Cerebellar nuclear complex (tissue), 1 donor: ENCODE data around the gene SLC28A1.
"Not testable (repeated sequence)": the region's sequence is repeated elsewhere in the genome, so short reads cannot be mapped to it uniquely, and the experiment has no call there.

Experiments
- DNase-seq, 2 experiments: peaks; one replicate each; lab custom pipeline; 2025; lab: John Stamatoyannopoulos, UW

SLC28A1 gene

GRCh38 chr15:84970843-84971242, 86.4 kb downstream of the SLC28A1 start:
- no peak for DNase-seq

GRCh38 chr15:84973492-84974460, 89.3 kb downstream of the SLC28A1 start:
- DNase-seq: no peak

GRCh38 chr15:84975871-84976351, 91.4 kb downstream of the SLC28A1 start:
- DNase-seq: no peak

- DNase-seq: no peak
These were observed 92.4 kb downstream of the SLC28A1 start for GRCh38 chr15:84976746-84977345.

GRCh38 chr15:84979651-84980050, 95.2 kb downstream of the SLC28A1 start:
- DNase-seq: no peak

- DNase-seq: no peak
These were observed 96.0 kb downstream of the SLC28A1 start for GRCh38 chr15:84980196-84981053.

- DNase-seq: no peak
These were observed 96.7 kb downstream of the SLC28A1 start for GRCh38 chr15:84981054-84981710.

GRCh38 chr15:84981711-84982300, 97.3 kb downstream of the SLC28A1 start, which contains the start of gene PDE8A:
PDE8A (plus strand) TSS chr15:84981856; CDS start chr15:84982163, 307 bp downstream.
- DNase-seq: no peak

- no peak for DNase-seq
These were observed 97.9 kb downstream of the SLC28A1 start for GRCh38 chr15:84982301-84982920.

GRCh38 chr15:84983294-84983693, 98.8 kb downstream of the SLC28A1 start:
- no peak for DNase-seq

- DNase-seq: no peak
These were observed 99.2 kb downstream of the SLC28A1 start for GRCh38 chr15:84983711-84984110.

- no peak for DNase-seq
These were observed 100.7 kb downstream of the SLC28A1 start for GRCh38 chr15:84985158-84985557.

GRCh38 chr15:84987351-84987750, 102.9 kb downstream of the SLC28A1 start:
- not testable (repeated sequence) for DNase-seq

GRCh38 chr15:84987949-84988624, 103.6 kb downstream of the SLC28A1 start:
- no peak for DNase-seq

GRCh38 chr15:84988909-84989644, 104.6 kb downstream of the SLC28A1 start:
- DNase-seq: no peak

- DNase-seq: no peak
These were observed 106.0 kb downstream of the SLC28A1 start for GRCh38 chr15:84990507-84990906.

GRCh38 chr15:84991014-84991712, 106.7 kb downstream of the SLC28A1 start:
- no peak for DNase-seq

GRCh38 chr15:84992157-84992944, 107.9 kb downstream of the SLC28A1 start:
- DNase-seq: no peak
